C1 segment of cervical spinal cord (tissue), 14 donors: ENCODE measurements around the gene MSL1.

Source experiments
- DNase-seq, 14 donors: peaks; one replicate each; lab custom pipeline; 2025; lab: John Stamatoyannopoulos, UW

Gene MSL1, protein sequence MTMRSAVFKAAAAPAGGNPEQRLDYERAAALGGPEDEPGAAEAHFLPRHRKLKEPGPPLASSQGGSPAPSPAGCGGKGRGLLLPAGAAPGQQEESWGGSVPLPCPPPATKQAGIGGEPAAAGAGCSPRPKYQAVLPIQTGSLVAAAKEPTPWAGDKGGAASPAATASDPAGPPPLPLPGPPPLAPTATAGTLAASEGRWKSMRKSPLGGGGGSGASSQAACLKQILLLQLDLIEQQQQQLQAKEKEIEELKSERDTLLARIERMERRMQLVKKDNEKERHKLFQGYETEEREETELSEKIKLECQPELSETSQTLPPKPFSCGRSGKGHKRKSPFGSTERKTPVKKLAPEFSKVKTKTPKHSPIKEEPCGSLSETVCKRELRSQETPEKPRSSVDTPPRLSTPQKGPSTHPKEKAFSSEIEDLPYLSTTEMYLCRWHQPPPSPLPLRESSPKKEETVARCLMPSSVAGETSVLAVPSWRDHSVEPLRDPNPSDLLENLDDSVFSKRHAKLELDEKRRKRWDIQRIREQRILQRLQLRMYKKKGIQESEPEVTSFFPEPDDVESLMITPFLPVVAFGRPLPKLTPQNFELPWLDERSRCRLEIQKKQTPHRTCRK

DNA sequence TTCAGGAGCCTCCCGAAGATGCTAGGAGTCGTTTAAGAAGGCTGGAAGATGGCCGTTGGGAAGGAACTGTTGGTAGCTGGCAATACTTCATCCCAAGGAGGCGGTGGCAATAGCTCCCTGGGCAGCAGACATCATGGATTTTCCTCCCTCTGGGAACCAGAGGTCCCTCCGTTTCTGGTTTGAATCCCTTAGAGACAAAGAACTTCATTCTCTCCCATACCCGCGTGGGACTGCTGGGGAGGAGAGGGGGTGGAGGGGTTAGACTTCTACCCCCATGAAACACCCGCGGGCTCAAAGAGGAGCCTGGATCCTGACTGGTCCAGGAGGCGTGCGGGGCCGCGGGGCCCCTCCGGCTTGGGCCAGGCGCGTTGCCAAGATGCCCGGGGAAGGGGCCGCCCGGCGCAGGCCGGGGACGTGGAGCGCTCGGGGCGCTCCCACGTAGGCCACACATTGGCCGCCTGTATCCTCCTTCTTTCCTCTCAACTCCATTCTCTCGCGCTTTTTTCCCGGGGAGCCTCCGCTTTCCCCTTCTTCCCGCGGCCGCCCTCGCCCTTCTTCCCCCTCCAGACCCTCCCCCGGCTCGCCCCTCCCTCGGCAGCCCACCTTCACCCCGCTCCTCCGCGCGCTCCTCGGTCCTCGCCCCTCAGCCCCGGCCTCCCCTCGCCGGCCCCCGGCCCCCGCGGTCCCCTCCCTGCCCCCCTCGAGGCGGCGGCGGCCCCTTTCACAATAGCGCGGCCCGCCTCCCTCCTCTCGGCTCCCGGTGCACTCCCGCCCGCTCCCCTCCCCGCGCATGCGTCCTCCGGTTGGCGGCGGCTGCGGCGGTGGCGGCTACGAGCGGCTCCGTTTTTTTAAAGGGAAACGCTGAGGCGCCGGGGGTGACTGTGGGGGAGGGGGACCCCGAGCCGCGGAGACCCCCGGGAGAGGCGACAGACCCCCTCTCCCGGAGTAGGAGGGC, at the start of gene MSL1:
MSL1 (plus strand) TSS at position 791 of the 955 bp plus-strand sequence. CDS start 642 bp downstream, outside the sequence.
- peak in 12 of 14 donors; percentile 37 to 92 (median 82) for DNase-seq

DNA sequence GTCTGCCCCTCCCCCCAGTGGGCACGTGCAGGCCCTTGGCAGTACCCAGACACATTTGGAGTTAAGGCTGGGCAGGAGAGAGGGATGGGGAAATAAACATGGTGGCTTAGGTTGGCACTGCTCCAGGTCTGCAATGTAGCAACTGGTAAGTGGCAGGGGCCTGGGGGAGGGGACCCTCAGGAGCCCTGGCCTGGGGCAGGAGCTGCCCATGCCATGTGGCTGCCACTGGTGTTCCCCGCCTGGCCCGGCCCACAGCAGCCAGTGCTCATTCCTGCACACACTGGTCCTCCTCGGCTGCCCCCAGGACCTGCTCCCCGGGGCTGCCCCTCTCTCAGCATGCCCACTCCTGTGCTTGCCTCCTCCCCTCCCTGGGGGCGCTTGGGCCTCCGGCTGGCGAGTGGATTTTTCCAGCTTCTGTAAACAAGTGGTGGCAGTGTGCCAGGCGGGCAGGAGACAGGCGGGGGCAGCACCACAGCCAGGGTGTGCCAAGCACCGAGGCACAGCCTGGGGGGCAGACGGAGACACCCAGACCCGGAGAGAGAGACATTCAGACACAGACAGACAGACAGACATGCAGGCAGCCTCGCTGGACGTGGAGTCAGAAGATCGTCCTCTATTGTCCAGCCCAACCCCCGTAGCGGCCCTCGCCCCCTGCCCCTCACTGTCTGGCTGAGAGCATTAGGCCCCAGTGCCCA, 49.6 kb upstream of the MSL1 start:
- peak in 12 of 14 donors; percentile 64 to 95 (median 92) for DNase-seq

DNA sequence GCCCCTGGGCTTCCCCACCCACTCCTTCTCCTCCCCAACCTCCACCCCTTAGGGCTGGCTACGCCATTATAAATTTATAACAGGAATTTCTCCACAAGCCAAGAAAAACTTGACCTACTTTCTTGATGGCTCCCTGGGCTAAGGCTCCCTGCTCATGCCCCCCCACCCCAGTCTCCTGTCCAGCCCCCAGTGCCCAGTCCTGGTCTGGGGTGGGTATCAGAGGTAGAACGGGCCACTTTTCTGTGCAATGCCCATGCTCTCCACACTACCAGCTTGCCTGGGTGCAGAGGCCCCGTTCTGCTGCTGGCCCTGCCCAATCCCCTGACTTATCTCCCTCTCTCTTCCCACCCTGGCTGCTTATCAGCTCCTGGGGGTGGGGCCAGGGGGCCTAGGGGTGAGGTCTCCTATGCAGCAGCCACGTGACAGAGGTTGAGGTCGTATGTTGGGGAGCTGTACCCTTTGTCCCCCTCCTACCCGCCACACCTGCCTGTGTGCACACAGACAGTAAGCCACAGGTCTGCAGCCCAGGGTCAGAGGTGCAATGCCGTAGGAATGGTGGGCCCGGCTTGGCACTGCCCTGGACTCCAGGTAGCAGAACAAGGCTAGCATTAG, 48.9 kb upstream of the MSL1 start:
- DNase-seq = peak in 3 of 14 donors; percentile 57 to 80 (median 69)

GRCh38 chr17:40073454-40074174, 48.2 kb upstream of the MSL1 start:
- DNase-seq = peak in 1 of 14 donors; percentile 11

- no peak for DNase-seq
Measured at GRCh38 chr17:40074175-40074512, 47.6 kb upstream of the MSL1 start.

GRCh38 chr17:40074871-40075200, 46.9 kb upstream of the MSL1 start:
- no peak for DNase-seq

DNA sequence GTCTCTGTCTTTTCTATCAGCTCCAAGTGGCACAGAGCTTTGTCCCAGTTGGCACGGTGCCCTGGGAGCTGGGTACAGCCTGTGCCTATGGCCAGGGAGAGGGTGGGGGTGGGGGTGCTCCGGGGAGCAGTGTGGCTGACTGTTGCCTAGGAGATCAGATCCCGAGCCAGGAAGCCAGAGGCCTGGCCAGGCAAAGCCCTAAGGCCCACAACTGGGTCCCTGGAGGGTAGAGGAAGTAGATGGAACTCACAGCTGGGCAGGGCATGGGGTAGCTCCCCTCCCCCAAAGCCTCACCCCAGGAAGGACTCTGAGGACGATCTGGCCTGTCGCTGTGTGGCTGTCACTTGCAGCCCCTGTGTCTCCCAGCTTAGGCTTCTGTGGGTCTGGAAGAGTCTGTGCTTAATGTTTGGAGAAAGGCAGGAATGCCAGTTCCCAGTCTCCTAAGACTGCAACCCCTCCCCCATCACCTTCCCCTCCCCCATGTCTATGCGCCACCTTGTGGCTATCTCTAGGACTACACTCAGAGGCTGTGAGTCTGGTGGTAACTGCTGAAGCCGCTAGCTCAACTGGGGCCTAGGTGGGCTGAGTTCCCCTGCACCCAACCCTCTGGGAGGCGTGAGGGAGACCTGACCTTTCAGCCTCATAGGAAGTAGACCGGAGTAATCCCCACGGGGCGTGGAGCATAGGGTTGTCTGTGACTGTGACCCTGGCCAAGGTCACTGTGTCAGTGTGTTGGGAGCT, 46.4 kb upstream of the MSL1 start:
- DNase-seq = peak in 12 of 14 donors; percentile 69 to 90 (median 84)

DNA sequence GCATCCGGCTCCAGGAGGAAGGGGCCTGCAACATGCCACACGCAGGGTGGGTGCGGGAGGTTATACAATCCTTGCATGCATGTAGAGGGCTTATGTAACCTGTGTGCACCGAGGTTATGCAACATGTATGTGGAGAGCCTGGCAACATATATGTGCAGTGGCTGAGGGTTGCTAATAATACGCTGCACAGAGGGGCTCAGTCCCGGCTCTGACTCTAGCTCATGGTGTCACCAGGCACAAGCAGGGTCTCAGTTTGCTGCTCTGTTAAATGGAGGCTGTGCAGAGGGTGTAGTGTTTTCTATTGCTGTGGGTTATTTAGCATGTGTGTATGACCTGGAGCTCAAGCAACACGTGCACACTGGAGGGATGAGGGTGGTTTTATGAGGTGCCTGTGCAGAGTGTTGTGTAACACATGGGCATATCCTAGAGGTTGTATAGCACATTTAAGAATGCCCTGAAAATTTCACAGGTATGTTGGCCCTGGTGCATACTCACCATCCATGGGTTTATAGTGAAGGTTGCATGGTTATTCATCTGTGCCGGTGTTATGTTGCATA, 45.8 kb upstream of the MSL1 start:
- DNase-seq = no peak

GRCh38 chr17:40076591-40076990, 45.2 kb upstream of the MSL1 start:
- no peak for DNase-seq

DNA sequence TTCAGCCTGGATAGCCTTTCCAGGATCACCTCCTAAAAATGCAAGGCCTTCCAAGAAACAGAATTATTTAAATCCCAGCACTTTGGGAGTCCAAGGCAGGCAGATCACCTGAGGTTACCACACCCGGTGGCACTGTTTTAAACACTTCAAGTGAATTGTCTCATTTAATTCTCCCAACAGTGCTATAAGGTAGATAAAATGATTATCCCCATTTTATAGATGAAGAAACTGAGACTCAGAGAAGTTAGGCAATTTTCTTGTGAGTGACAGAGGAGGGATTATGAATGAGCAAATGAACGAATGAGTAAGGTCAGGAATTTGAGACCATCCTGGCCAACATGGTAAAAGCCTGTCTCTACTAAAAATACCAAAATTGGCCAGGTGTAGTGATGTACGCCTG, 42.2 kb upstream of the MSL1 start:
- no peak for DNase-seq

DNA sequence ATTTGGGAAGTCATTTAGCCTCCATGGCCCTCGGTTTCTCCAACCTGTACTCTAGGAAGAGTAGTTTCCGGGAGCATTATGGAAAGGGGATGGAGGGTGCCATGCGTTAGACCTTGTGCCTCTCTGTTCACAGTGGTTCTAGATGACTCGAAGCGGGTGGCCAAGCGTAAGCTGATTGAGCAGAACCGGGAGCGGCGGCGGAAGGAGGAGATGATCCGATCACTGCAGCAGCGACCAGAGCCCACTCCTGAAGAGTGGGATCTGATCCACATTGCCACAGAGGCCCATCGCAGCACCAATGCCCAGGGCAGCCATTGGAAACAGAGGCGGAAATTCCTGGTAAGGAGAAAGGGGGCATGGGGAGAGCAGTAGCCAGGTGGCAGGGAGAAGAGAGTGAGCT, 37.3 kb upstream of the MSL1 start:
- DNase-seq = no peak

- peak in 3 of 14 donors; percentile 8 to 56 (median 21) for DNase-seq
Measured at GRCh38 chr17:40086150-40087044, 35.4 kb upstream of the MSL1 start.

- no peak for DNase-seq
Measured at GRCh38 chr17:40087049-40087794, 34.5 kb upstream of the MSL1 start.

DNA sequence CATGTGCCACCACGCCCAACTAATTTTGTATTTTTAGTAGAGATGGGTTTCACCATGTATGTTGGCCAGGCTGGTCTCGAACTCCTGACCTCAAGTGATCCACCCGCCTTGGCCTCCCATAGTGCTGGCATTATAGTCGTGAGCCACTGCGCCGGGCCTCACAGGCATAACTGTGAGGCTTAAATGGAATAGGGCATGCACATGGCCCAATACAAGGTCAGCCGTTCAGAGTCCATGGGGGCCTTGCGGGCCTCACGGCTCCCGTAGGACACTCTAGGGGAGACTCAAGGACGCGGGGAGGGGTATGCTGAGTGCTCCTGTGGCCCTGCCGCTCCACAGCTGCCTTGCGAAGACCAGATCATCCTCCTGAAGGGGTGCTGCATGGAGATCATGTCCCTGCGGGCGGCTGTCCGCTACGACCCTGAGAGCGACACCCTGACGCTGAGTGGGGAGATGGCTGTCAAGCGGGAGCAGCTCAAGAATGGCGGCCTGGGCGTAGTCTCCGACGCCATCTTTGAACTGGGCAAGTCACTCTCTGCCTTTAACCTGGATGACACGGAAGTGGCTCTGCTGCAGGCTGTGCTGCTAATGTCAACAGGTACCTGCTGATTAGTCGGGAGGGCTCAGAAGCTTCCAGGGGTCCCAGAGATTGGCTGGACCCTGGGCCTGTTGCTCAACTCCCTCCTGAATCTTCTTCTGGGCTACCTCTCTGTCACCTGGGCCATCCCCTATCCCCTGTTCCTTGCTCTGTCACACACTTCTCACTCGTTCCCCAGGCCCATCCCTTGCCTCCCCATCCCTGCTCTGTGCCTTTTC, 33.7 kb upstream of the MSL1 start:
- no peak for DNase-seq

GRCh38 chr17:40089077-40089895, 32.5 kb upstream of the MSL1 start:
- DNase-seq = no peak
